ENCODE data around the gene PCDHA4.
"Not testable (repeated sequence)": the region's sequence is repeated elsewhere in the genome, so short reads cannot be mapped to it uniquely, and the experiment has no call there.

- not testable (repeated sequence) for TF ChIP-seq POLR2A (IDR thresholded peaks at IDR 0.05; ENCODE audit: borderline replicate concordance, extremely low read depth, insufficient read depth, insufficient read length)
- TF ChIP-seq, protein P1, sequence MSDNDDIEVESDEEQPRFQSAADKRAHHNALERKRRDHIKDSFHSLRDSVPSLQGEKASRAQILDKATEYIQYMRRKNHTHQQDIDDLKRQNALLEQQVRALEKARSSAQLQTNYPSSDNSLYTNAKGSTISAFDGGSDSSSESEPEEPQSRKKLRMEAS (IDR thresholded peaks at IDR 0.05): not testable (repeated sequence)
These were observed 18.9 kb upstream of the PCDHA4 start for GRCh38 chr5:140787849-140788504.

Measured in HCT116 (cell line).